Heart right ventricle (tissue), 16 donors: ENCODE results near the gene POLR1G. TPM values are rescaled to one million over a fixed set of nuclear protein-coding genes. Genes with fewer than 3 reads are reported as not detected.

Source experiments
- ATAC-seq, 8 donors: fragments of 200-7000 bp; cut with Tn5 transposase; one replicate each; pipeline ENCODE4 v1.9.1; 2020; ENCODE audit warnings: mild to moderate bottlenecking in 8 of 8, moderate library complexity in 8 of 8, moderate number of reproducible peaks in 1 of 8
- DNase-seq, 2 donors: peaks; one replicate each; pipeline ENCODE4 v3.0.0-alpha.2; 2020
- H3K27ac ChIP-seq, 10 donors: fragments of 200-600 bp; sonication (generic) in 2 of 10; one replicate each; pipeline versions ENCODE4 v1.5.0 to v1.8.0; 2020 to 2022; ENCODE audit warnings: mild to moderate bottlenecking in 3 of 10
- H3K27me3 ChIP-seq, 7 donors: fragments of 200-600 bp; one replicate each; pipeline ENCODE4 v1.8.0; 2021 to 2022; ENCODE audit warnings: mild to moderate bottlenecking in 2 of 7
- H3K36me3 ChIP-seq, 9 donors: fragments of 200-600 bp; sonication (generic) in 1 of 9; one replicate each; pipeline versions ENCODE4 v1.5.0 to v1.8.0; 2020 to 2022; ENCODE audit warnings: mild to moderate bottlenecking in 2 of 9
- H3K4me1 ChIP-seq, 9 donors: fragments of 200-600 bp; sonication (generic) in 1 of 9; one replicate each; pipeline versions ENCODE4 v1.5.0 to v1.8.0; 2020 to 2022; ENCODE audit warnings: mild to moderate bottlenecking in 4 of 9
- H3K4me3 ChIP-seq, 10 donors: fragments of 200-600 bp; sonication (generic) in 2 of 10; one replicate each; pipeline versions ENCODE4 v1.5.0 to v1.8.0; 2020 to 2022; ENCODE audit warnings: mild to moderate bottlenecking in 7 of 10, moderate library complexity in 2 of 10
- H3K9me3 ChIP-seq, 11 donors: fragments of 200-600 bp in 10 of 11; sonication (generic) in 2 of 11; one replicate each; pipeline versions ENCODE4 v1.5.0 to v1.8.0; 2013 to 2022; ENCODE audit warnings: mild to moderate bottlenecking in 2 of 11, control low read depth in 1 of 11, moderate library complexity in 1 of 11
- CTCF ChIP-seq, 9 donors: fragments of 200-600 bp; sonication (generic) in 2 of 9; IDR thresholded peaks; one replicate each; pipeline versions ENCODE4 v1.5.0 to v1.8.0; 2021 to 2022; ENCODE audit warnings: antibody characterized with exemption in 9 of 9, mild to moderate bottlenecking in 5 of 9, moderate library complexity in 1 of 9
- WGBS, 2 donors: extraction: QIAGEN DNeasy Blood & Tissue Kit; methylation state at CpG; one replicate each; pipeline ENCODE4 v1.1.7; 2013; ENCODE audit warnings: inconsistent platforms in 1 of 2; 5-methylcytosine and 5-hydroxymethylcytosine counted together
- intact Hi-C, 10 donors: fragments of 100-400 bp; cut with DNase I; formaldehyde crosslinking; loops; one replicate each; pipeline versions ENCODE4 v1.11.1 to v1.14.2; 2022
- polyA plus RNA-seq, 2 donors: library from polyadenylated mRNA; stranded (reverse); fragments of 200-250 nt; gene quantifications; one replicate each; pipeline ENCODE4 v1.2.3, GENCODE V29; 2013
- total RNA-seq, 10 donors: library from RNA; stranded (reverse); fragmentation: NEBNext Ultra II Directional in 3 of 10; extraction: Animal tissue kit (Norgen Biotek cat#: 25700) in 3 of 10; gene quantifications; one replicate each; pipeline versions ENCODE4 v1.2.1 to v1.2.4, GENCODE V29; 2021 to 2023
- donor health status: Arrhythmogenic right ventricular cardiomyopathy.
- donor health status: ischemic (EF 13 %, LVEDD 7.1; RV severe dilation, severe dysfunction).
- donor health status: healthy with polysubstance abuse.
- donor health status: DM: no; HTN: yes; CAD: no.
- donor health status: DM: no; HTN: no; CAD: no.
- donor health status: ischemic (EF 25% LVEDD 6.9; RV normal size, moderate dysfunction).
- donor health status: ischemic (EF 25% LVEDD 5.7; RV mildly dilated, moderate dysfunction).
- donor health status: healthy.
- donor health status: DM: yes; HTN: yes; CAD: no.
- donor health status: Ischemic cardiomyopathy.
- donor health status: ischemic (EF 35%, LVEDD 5.7; RV mildly dilated, moderate dysfunction).
- donor health status: nonischemic (EF 11% LVEDD 7.7; RV severe dilation, severe dysfunction).
- donor health status: DM: yes; HTN: yes; CAD: no.
- donor health status: PGD.
- donor health status: ischemic (EF 29% LVEDD 5.4; RV normal size, mild dysfunction).
- donor health status: nonischemic (EF 23%, LVEDD 6.1; RV moderate dilation, normal function).

The POLR1G gene
- total and polyA plus RNA-seq, 12 donors, result 4.1 to 9.8 (median 5.6) TPM

- intact Hi-C loops, result no loop called here
- H3K27me3 ChIP-seq, result peaks cover 0 to 45% (median 0%) of the 10 kb centered on the region in 7 donors
- no peaks in the 10 kb centered on the region for H3K9me3 ChIP-seq
- peak overlapping the region in 6 of 10 donors; percentile 86 to 97 (median 92) for H3K27ac ChIP-seq
- no peak for DNase-seq
- no peak for ATAC-seq
- peaks cover 0 to 4% (median 0%) of the 10 kb centered on the region in 9 donors for H3K36me3 ChIP-seq
- 92 to 97% methylated on average over 6 of the region's 6 CpGs for WGBS, 2 donors
- peaks cover 13 to 72% (median 50%) of the 10 kb centered on the region in 9 donors for H3K4me1 ChIP-seq
- no peak for TF ChIP-seq CTCF (IDR thresholded peaks at IDR 0.05)
- peak overlapping the region in 1 of 10 donors; percentile 62 for H3K4me3 ChIP-seq
Observed at GRCh38 chr19:45401815-45402214, 4.6 kb upstream of the POLR1G start.

GRCh38 chr19:45402298-45403061 is 4.0 kb upstream of the POLR1G start:
- Histone ChIP-seq H3K9me3 (no peaks in the 10 kb centered on the region), H3K27ac (peak overlapping the region; percentile 51 to 97 (median 94)), H3K4me1 (peaks cover 13 to 78% (median 56%) of the 10 kb centered on the region in 9 donors), H3K36me3 (no peaks in the 10 kb centered on the region), H3K4me3 (peak overlapping the region in 9 of 10 donors; percentile 15 to 99 (median 66)), H3K27me3 (peaks cover 0 to 39% (median 0%) of the 10 kb centered on the region in 7 donors)
- WGBS, 2 donors, result 19 to 24% methylated on average over 32 to 40 of the region's 40 CpGs
- intact Hi-C loops, result no loop called here
- TF ChIP-seq CTCF (IDR thresholded peaks at IDR 0.05), result peak in 8 of 9 donors; percentile 45 to 75 (median 64)
- ATAC-seq (peak in 4 of 8 donors; percentile 2 to 4 (median 3)), DNase-seq (peak in 1 of 2 donors; percentile 63)

- DNase-seq (no peak), ATAC-seq (no peak)
- intact Hi-C loops, result no loop called here
- Histone ChIP-seq H3K4me1 (peaks cover 10 to 72% (median 57%) of the 10 kb centered on the region in 9 donors), H3K9me3 (no peaks in the 10 kb centered on the region), H3K27me3 (peaks cover 0 to 32% (median 0%) of the 10 kb centered on the region in 7 donors), H3K36me3 (peaks cover 0 to 2% (median 0%) of the 10 kb centered on the region in 9 donors), H3K4me3 (peak overlapping the region in 9 of 10 donors; percentile 21 to 99 (median 67)), H3K27ac (peak overlapping the region; percentile 86 to 97 (median 94))
- no peak for TF ChIP-seq CTCF (IDR thresholded peaks at IDR 0.05)
- 41 to 57% methylated on average over 4 of the region's 4 CpGs for WGBS, 2 donors
Observed at GRCh38 chr19:45403272-45403671, 3.2 kb upstream of the POLR1G start.

GRCh38 chr19:45403781-45404556 is 2.5 kb upstream of the POLR1G start:
- Histone ChIP-seq H3K27me3 (peaks cover 0 to 32% (median 0%) of the 10 kb centered on the region in 7 donors), H3K27ac (peak overlapping the region; percentile 86 to 97 (median 94)), H3K9me3 (no peaks in the 10 kb centered on the region), H3K36me3 (peaks cover 0 to 9% (median 0%) of the 10 kb centered on the region in 9 donors), H3K4me3 (peak overlapping the region; percentile 55 to 99 (median 72)), H3K4me1 (peaks cover 7 to 65% (median 51%) of the 10 kb centered on the region in 9 donors)
- ATAC-seq, result peak in 7 of 8 donors; percentile 5 to 45 (median 35)
- intact Hi-C loops, result no loop called here
- peak; percentile 68 to 70 for DNase-seq
- peak in 8 of 9 donors; percentile 14 to 63 (median 51) for TF ChIP-seq CTCF (IDR thresholded peaks at IDR 0.05)
- 21 to 26% methylated on average over 25 of the region's 25 CpGs for WGBS, 2 donors
